ENCODE results near the gene LRP8. TPM values are rescaled to one million over a fixed set of nuclear protein-coding genes. Genes with fewer than 3 reads are reported as not detected.

The LRP8 gene
- total and polyA plus RNA-seq, 11 donors = 0.27 to 8.0 (median 1.7) TPM

DNA sequence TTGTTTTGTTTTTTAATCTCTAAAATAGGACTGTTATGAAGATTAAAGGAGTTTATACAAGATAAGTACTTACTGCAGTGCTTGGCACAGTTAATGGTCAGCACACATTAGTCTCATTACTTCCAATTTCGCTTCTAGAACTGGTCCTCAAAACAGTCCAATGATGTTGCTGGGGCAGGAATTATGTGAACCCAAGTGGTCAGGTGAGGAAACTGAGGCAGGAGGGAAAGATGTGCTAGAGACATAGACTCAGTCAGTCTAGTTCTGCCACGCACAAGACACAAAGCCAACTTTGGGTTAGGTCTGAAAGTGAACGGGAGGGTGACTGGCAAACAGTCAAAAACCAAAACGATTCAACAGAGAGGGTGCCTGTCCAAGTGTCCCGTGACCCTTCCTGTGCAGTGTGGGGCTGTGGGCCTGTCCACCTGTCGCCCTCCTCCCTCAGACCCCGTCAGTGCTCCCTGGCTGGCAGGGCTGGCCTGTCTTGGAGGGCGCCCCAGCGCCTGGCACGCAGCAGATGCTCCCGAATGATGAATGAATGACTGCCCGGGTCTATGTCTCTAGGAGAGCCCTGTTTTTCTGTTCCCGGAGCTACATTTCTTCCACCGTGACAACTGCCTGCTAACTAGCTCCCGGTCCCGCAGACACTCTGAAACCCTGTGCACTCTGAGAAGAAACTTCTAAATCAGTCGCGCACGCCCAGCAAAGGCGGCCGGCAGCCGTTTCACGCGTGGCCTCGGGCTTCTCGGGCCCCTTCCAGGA lies 2.4 kb downstream of the LRP8 start:
- no peak for TF ChIP-seq POLR2A (IDR thresholded peaks at IDR 0.05)
- TF ChIP-seq, protein P1, sequence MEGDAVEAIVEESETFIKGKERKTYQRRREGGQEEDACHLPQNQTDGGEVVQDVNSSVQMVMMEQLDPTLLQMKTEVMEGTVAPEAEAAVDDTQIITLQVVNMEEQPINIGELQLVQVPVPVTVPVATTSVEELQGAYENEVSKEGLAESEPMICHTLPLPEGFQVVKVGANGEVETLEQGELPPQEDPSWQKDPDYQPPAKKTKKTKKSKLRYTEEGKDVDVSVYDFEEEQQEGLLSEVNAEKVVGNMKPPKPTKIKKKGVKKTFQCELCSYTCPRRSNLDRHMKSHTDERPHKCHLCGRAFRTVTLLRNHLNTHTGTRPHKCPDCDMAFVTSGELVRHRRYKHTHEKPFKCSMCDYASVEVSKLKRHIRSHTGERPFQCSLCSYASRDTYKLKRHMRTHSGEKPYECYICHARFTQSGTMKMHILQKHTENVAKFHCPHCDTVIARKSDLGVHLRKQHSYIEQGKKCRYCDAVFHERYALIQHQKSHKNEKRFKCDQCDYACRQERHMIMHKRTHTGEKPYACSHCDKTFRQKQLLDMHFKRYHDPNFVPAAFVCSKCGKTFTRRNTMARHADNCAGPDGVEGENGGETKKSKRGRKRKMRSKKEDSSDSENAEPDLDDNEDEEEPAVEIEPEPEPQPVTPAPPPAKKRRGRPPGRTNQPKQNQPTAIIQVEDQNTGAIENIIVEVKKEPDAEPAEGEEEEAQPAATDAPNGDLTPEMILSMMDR (IDR thresholded peaks at IDR 0.05) = no peak
- peak overlapping the region; percentile 55 to 93 (median 70) for H3K4me3 ChIP-seq
- 22 to 26% (median 24%) methylated on average over 24 to 26 of the region's 26 CpGs for WGBS, 4 donors
- peaks cover 0 to 34% (median 17%) of the 10 kb centered on the region in 12 donors for H3K4me1 ChIP-seq
- peak overlapping the region in 9 of 12 donors; percentile 5 to 72 (median 41) for H3K27ac ChIP-seq
- intact Hi-C loops (cut with DNase I) = no loop called here
- ATAC-seq (peak in 1 of 4 donors; percentile 3), DNase-seq (peak in 1 of 5 donors; percentile 60)
- no peaks in the 10 kb centered on the region for H3K36me3 ChIP-seq
- no peaks in the 10 kb centered on the region for H3K9me3 ChIP-seq
- H3K27me3 ChIP-seq = peaks cover 0 to 4% (median 0%) of the 10 kb centered on the region in 9 donors

- Histone ChIP-seq H3K4me1 (peaks cover 0 to 34% (median 17%) of the 10 kb centered on the region in 12 donors), H3K4me3 (no peak overlapping the region), H3K27me3 (peaks cover 0 to 4% (median 0%) of the 10 kb centered on the region in 9 donors), H3K9me3 (no peaks in the 10 kb centered on the region), H3K36me3 (no peaks in the 10 kb centered on the region), H3K27ac (peak overlapping the region in 1 of 12 donors; percentile 67)
- 91 to 96% (median 95%) methylated on average over 7 of the region's 7 CpGs for WGBS, 4 donors
- ATAC-seq (no peak), DNase-seq (no peak)
- no peak for TF ChIP-seq POLR2A (IDR thresholded peaks at IDR 0.05)
- TF ChIP-seq, protein P1 (IDR thresholded peaks at IDR 0.05) = no peak
- intact Hi-C loops (cut with DNase I) = no loop called here
Observed at GRCh38 chr1:53324728-53325297, 3.1 kb downstream of the LRP8 start.

GRCh38 chr1:53324321-53324720 lies 3.5 kb downstream of the LRP8 start:
- no peak overlapping the region for H3K27ac ChIP-seq
- WGBS, 4 donors = 92 to 96% (median 95%) methylated on average over 10 of the region's 10 CpGs
- TF ChIP-seq, protein P1 (IDR thresholded peaks at IDR 0.05) = no peak
- TF ChIP-seq POLR2A (IDR thresholded peaks at IDR 0.05) = no peak
- peak in 1 of 5 donors; percentile 35 for DNase-seq
- intact Hi-C loops (cut with DNase I) = no loop called here
- no peaks in the 10 kb centered on the region for H3K9me3 ChIP-seq
- H3K4me1 ChIP-seq = peaks cover 0 to 34% (median 17%) of the 10 kb centered on the region in 12 donors
- no peaks in the 10 kb centered on the region for H3K36me3 ChIP-seq
- H3K4me3 ChIP-seq = no peak overlapping the region
- peaks cover 0 to 4% (median 0%) of the 10 kb centered on the region in 9 donors for H3K27me3 ChIP-seq
- no peak for ATAC-seq

GRCh38 chr1:53323316-53323715 lies 4.6 kb downstream of the LRP8 start:
- Histone ChIP-seq H3K9me3 (no peaks in the 10 kb centered on the region), H3K4me1 (peaks cover 0 to 30% (median 17%) of the 10 kb centered on the region in 12 donors), H3K27ac (no peak overlapping the region), H3K36me3 (no peaks in the 10 kb centered on the region), H3K27me3 (peaks cover 0 to 4% (median 0%) of the 10 kb centered on the region in 9 donors), H3K4me3 (no peak overlapping the region)
- DNase-seq (peak in 1 of 5 donors; percentile 20), ATAC-seq (no peak)
- WGBS, 4 donors = 84 to 95% (median 90%) methylated on average over 11 of the region's 11 CpGs
- intact Hi-C loops (cut with DNase I) = no loop called here
- TF ChIP-seq, protein P1 (IDR thresholded peaks at IDR 0.05) = no peak
- no peak for TF ChIP-seq POLR2A (IDR thresholded peaks at IDR 0.05)

Measured in heart left ventricle (tissue), 16 donors.